Heart left ventricle (tissue), 13 donors: ENCODE measurements around the gene CSTF1.

Experiments
- POLR2A ChIP-seq, 2 donors: fragments of 450-650 bp; IDR thresholded peaks; one replicate each; pipeline ENCODE4 v1.6.1; 2017; ENCODE audit warnings: antibody characterized with exemption in 2 of 2, mild to moderate bottlenecking in 2 of 2, moderate library complexity in 2 of 2
- TF ChIP-seq, protein P1 (sequence below), 12 donors: fragments of 200-600 bp; sonication (generic) in 4 of 12; IDR thresholded peaks; one replicate each; pipeline versions ENCODE4 v1.5.0 to v1.8.0; 2018 to 2022; ENCODE audit warnings: antibody characterized with exemption in 12 of 12, mild to moderate bottlenecking in 5 of 12
- donor health status: ischemic (EF 13 %, LVEDD 7.1; RV severe dilation, severe dysfunction).
- donor health status: DM: no; HTN: yes; CAD: no.
- donor health status: DM: no; HTN: no; CAD: no.
- donor health status: ischemic (EF 25% LVEDD 6.9; RV normal size, moderate dysfunction).
- donor health status: ischemic (EF 25% LVEDD 5.7; RV mildly dilated, moderate dysfunction).
- donor health status: ischemic (EF 35%, LVEDD 5.7; RV mildly dilated, moderate dysfunction).
- donor health status: nonischemic (EF 11% LVEDD 7.7; RV severe dilation, severe dysfunction).
- donor health status: DM: yes; HTN: yes; CAD: no.
- donor health status: PGD.
- donor health status: ischemic (EF 29% LVEDD 5.4; RV normal size, mild dysfunction).
- donor health status: nonischemic (EF 23%, LVEDD 6.1; RV moderate dilation, normal function).

DNA sequence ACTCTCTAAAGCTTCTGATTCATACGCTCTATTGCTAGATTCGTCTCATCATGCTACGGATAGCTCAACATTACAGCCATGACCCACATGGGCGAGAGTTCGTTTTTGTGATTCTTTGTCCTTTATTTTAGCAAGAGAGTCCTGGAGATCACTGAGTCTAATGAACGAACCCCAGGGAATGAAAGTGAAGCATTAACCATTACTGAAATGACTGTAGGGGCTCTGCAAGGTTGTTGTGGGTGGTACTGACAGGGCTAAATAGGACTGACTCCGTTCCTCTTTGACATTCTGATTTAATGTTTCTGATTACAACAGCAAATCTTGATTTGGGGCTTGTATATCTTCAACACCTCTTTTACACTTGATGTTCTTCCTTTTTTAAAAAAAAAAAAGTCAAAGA lies 62.3 kb downstream of the CSTF1 start:
- TF ChIP-seq, protein P1, sequence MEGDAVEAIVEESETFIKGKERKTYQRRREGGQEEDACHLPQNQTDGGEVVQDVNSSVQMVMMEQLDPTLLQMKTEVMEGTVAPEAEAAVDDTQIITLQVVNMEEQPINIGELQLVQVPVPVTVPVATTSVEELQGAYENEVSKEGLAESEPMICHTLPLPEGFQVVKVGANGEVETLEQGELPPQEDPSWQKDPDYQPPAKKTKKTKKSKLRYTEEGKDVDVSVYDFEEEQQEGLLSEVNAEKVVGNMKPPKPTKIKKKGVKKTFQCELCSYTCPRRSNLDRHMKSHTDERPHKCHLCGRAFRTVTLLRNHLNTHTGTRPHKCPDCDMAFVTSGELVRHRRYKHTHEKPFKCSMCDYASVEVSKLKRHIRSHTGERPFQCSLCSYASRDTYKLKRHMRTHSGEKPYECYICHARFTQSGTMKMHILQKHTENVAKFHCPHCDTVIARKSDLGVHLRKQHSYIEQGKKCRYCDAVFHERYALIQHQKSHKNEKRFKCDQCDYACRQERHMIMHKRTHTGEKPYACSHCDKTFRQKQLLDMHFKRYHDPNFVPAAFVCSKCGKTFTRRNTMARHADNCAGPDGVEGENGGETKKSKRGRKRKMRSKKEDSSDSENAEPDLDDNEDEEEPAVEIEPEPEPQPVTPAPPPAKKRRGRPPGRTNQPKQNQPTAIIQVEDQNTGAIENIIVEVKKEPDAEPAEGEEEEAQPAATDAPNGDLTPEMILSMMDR (IDR thresholded peaks at IDR 0.05), result no peak
- no peak for TF ChIP-seq POLR2A (IDR thresholded peaks at IDR 0.05)
